Measurements from ENCODE around the gene SNAP25.

Gene SNAP25

GRCh38 chr20:10263385-10264165, 44.9 kb downstream of the SNAP25 start:
- no peak for DNase-seq (ENCODE audit: low read depth in 2 of 2)

DNA sequence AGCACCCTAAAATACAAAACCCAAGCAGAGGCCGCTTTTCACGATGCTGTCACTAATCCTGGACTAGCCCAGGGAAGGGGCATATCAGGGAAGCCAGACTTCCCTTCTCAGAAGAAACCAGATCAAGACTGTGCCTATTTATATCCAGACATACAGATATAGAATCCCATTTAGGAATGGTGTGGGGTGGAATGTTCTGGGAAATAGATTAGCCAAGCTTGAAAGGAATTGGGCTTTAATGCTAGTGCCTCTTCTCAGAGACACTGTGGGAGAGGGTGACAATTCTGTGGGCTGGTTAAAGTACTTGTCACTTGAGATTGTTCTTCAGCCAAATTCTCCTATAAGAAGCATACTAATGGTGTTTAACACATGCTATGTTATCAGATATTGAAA, 45.5 kb downstream of the SNAP25 start:
- no peak for DNase-seq (ENCODE audit: low read depth in 2 of 2)

DNA sequence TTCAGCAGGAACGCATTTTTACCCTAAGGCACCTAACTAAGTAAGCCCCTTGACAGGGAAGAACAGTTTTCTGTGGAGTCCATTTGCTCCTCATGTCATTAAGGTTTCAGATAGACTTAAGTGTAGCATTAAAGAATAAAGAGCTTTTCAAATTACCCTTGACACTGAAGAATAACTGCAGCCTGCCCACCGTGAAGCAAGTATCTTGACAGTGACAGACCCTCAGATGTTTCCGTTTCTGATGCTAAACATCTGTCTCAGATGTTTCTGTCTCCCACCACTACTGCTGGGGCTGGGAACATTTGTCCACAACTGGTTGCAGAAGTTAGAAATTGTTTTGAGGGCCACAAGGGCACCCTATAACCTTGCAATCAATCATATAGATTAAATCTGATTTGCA, 50.0 kb downstream of the SNAP25 start:
- DNase-seq (ENCODE audit: low read depth in 2 of 2) = no peak

DNA sequence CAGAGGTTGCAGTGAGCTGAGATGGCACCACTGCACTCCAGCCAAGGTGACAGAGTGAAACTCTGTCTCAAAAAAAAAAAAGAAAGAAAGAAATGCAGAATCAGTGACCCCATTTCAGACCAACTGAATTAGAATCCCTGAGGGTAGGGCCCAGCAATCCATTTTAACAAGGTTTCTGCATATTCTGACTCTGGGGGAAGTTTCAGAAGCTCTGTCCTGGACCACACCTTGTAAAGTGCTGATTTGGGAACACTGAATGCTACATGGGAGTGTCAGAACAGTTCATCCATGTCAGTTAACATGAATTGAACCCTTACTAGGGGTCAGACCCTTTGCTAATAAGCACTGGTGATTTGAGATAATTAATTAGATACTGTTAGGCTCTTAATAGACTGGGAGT, 52.0 kb downstream of the SNAP25 start:
- DNase-seq (ENCODE audit: low read depth in 2 of 2) = no peak

DNA sequence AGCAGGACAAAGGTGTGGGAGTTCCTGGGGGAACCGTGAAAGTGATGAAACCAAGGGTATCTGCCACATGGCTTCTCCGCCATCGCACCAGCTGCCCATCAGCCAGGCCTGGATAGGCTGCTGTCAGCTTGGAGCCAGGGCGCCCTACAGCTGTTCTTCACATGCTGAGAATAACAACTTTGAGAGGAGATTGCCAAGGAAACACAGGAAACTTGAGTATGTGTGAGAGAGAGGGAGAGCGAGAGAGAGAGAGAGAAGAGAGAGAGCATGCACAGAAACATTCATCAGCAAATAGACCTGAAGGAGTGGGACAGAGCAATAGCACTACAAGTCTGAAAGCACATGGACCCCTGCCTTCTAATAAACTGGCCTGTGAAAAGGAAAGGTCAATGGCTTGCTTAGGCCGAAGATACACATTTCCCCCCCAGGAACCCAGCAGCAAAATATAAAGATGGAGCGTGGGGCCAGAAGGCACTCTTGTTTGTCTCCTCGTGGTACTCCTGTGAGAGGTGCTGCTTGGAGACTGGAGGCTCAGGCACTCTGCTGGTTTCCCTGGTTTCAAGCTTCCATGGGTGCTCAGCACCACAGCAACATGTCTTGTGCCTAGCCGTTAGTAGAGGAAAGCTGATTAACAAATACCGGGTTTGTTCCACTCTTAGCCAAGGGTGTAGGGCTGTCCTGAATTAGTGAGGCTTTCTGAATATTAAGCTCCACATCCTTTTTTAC, 53.0 kb downstream of the SNAP25 start:
- no peak for DNase-seq (ENCODE audit: low read depth in 2 of 2)

DNA sequence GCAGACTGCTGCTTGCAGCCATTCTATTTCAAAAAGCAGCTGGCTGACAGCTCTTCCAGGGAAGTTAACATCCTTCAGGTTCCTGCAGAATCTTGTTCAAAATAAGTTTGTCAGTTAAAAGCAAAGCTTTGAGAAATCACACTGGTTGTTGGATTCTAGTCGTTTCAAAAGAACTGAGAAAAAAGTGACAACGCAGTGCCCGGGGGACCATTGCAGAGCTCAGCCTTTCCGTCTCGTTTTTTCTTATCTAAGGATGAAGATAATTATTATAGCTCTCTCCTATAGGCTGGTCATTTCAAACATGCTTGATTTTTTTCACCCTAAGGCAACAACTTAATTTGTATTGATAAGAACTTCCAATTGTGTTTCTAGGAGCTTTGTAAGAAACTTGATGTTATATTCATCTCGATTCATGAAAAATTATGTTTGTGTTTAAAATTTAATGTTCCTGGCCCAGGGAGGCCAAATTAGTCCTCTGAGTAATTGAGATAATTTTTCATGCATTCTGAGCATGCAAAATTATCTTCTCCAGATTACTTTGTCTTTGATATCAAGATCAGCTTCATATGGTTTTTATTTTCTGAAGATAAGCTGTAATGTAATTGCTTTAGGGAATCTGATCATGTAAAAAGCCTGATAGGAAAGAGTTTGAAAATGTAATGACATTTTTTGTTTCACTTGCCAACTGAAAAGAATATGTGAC, 58.4 kb downstream of the SNAP25 start:
- DNase-seq (ENCODE audit: low read depth in 2 of 2) = no peak

GRCh38 chr20:10277616-10278015, 59.0 kb downstream of the SNAP25 start:
- no peak for DNase-seq (ENCODE audit: low read depth in 2 of 2)

DNA sequence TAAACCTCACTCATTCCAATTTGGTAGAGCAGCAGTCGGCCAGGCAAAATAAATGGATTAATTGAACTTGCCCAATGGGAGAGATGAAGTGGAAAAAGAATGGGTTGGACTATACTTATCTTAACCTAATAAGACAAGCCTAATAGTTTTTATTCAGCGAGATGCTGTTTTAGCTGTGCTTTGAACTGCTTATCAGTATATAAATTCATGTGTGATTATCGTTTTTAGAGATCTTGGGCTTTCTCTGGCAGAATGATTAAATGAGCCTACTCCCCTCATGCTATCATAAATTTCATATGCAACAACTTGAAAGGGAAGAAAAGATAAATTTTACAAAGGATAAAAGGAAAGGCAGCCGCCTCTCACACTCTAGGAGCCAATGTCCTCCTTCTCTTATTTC, 59.8 kb downstream of the SNAP25 start:
- DNase-seq (ENCODE audit: low read depth in 2 of 2) = no peak

DNA sequence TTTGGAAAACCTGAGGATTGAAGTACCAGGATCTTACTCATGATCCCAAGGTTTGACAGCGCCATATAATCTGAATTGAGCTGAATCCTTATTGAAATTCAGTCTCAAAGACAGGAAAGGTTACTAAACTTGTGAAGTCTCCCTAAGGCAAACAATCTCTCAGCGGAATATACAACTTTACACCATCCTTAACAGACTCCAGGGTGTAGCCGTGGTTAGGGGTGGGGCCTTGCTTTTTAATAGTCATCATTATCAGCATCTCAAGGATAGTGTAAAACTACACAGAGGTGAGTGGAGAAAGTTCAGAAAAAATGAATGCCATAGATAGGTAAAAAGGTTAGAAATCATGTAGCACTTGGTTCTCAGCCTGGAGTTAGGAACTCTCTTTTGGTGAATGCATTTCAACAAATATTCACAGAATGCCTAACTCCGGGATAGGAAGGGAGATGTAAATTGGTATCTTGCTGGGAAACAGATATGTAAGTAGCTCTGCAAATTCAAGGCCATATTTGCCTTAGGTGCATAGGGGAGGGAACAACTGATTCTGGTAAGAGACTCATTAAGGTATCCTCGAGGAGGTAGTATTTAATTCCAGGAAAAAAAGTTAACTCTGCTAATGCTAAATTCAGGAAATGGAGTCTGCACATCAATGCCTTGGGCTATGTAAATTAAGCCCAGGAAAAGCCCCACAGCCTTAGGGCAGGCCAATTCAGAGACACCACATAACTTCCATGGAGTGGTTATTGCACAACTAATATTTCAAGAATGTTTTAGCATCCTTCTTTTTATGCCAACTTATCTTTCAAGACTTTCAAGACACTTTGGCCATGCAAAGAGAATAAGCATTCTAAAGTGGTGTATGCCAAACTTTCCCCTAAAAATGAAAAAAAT, 61.6 kb downstream of the SNAP25 start:
- no peak for DNase-seq (ENCODE audit: low read depth in 2 of 2)

DNA sequence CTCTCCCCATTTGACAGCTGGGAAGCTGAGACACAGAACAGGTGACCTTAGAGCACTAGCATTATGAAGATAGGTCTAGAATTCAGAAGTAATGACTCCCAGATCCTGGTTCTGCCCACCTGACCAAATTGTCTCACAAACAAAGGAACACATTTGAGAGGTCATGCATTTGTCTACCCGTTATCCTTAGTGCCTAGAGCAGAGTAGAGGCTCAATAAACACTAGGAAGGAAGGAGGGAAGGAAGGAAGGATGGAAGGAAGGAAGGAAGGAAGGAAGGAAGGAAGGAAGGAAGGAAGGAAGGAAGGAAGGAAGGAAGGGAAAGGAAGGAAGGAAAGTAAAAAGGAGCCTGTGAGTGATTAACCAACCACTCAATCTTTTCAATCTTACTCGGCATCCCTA, 63.3 kb downstream of the SNAP25 start:
- DNase-seq (ENCODE audit: low read depth in 2 of 2) = no peak

DNA sequence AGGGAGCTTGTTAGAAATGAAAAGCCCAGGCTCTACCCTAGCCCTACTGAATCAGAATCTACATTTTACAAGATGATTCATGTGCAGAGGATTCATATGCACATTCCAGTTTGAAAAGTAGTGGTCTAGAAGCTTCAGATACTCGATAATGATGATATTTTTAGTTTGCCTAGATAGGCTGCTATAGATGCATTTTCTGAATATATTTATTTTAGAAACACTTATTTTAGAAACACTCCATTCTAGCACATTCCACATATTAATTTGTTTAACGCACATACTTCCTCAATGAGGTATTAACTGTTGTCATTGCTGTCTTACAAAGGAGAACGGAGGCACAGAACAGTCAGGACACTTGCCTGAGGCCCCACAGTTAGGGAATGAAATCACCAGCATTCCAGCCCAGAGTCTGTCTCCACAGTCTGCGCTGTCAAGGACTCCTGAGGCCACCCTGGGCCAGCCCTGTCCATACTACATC, 64.4 kb downstream of the SNAP25 start:
- DNase-seq (ENCODE audit: low read depth in 2 of 2) = no peak

DNA sequence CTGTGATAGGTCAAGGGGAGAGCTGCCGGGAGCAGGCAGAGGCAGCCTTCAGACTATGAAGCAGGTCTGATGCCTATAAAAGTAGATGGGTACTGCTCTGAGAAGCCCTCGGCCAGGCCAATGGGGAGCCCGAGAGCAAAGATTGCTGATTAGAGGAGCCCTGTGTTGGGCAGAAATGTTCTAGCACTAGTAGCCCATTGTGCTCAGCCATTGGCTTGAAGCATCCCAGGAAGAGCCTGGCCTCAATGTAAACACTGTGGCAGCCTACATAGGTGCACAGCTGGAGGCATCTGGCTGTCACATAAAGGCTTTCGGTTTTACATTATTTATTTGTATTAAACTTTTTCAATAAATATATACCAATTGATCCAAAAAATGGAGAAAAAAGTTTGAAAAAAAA, 67.7 kb downstream of the SNAP25 start:
- no peak for DNase-seq (ENCODE audit: low read depth in 2 of 2)

DNA sequence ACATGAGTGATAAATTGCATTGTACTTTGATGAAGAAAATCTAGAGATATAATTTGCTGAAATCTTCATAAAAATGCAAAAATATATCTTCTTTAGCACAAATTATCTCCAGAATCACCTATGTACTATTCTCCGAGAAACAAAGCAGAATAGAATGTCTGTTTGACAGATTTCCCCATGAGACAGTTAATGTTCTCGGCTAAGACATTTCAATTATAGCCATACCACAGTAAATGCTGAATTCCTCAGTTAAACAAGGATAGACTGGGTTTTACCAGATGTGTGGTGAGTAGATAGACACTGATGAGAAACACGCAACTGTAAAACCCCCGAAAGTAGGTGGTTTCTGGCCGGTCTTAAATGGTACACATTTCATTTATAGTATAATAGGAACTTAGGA, 69.8 kb downstream of the SNAP25 start:
- no peak for DNase-seq (ENCODE audit: low read depth in 2 of 2)

DNA sequence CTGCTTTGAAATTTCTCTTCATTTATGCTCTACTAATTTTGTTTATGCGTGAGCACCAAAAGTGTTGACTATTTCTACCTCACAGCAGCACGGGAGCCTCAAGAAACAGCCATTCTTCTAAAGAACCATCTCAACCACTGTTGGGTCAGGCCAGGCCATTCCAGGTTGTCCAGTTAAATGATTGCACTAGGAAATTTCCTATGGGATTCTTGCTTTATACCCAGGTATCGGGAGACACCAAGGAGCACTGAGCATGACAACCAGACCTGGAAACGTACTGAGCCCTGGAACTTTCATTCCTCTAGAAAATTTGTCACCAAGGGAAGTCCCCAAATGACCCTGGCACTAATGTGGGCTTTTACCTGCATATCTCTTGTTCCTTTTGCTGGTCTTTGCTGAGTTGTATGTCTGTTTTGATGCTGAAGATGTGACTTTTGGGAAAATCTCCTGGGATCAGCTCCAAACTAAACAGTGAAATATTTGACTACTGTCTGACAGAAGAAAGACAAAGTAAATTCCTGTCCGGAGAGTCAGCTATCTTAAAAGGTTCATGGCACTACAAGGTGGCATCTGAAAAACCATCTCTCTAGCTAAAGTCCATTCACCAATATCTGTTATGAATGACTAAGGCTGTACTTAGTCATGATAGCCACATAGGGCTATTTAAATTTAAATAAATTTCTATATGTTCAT, 70.5 kb downstream of the SNAP25 start:
- DNase-seq (ENCODE audit: low read depth in 2 of 2) = no peak

DNA sequence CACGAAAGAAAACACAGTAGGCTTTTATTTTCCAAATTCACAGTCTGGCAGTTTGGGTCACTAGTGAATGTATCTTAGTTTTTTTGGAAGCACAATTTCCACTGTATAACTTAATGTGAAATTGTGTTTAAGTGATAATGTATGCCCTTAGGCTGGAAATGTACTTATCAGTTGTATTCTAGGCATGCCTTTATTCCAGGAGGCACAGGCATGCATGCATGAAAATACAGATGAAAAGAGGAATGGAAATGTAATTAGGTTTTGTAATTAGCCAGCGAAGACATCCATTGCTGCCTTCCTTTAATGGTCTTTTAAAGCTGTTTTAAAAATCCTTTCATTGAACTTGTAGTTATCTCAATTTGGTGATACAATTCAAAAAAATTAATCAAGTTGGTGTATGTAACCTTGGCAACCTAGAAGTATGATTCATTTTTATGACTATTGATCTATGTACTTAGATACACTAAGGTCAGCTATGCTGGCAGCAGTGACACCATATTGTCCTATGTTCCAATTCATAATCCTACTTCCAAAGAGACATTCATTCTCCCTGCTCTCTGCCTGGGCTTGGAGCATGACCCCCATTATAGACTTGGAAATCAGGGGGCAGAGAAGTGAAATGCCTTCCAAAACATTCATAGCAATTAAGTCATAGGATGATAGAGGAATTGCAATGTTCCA, 73.1 kb downstream of the SNAP25 start:
- DNase-seq (ENCODE audit: low read depth in 2 of 2) = no peak

DNA sequence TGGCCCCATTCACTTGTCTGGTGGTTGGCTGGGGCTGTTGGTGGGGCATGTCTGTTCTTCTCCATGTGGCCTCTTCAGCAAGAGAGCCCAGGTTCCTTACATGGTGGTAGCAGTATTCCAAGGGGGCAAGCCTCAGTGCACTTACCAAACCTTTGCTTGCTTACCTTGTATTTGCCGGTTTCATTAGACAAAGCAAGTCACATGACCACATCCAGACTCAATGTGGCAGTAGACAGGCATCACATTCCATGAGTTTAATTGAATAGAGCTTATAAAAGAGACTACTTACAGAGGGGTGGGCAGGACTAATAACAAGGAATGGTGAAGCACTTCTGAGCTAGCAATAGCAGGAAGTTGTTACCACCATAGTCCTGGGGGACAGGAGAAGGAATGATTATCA, 78.6 kb downstream of the SNAP25 start:
- DNase-seq (ENCODE audit: low read depth in 2 of 2) = no peak

DNA sequence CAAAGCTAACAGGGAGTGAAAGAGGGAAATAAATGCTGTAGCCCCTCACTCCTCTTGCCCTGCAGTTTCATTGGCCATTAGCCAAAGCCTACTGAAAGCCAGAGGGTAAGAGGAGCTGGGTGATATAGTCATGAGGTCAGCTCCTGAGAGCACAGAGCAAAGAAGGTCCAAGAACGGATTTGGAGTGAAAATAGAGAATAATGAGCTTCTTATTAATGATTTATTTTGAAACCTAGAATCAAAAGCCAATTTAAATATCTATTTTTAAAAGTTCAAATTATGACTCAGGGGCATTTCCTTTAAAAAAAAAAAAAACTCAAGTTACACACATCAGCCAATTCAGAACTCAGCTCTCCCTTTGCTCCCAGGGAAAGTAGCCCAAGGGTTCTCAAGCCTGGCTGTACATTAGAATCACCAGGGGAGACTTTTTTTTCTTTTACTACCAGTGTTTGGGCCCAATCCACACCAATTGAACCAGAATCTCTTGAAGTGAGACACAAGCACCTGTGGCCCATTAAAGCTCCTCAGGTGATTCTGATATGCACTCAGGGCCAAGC, 79.1 kb downstream of the SNAP25 start:
- DNase-seq (ENCODE audit: low read depth in 2 of 2) = no peak

- no peak for DNase-seq (ENCODE audit: low read depth in 2 of 2)
These were observed 82.2 kb downstream of the SNAP25 start for GRCh38 chr20:10300582-10301446.

GRCh38 chr20:10303852-10304251, 85.2 kb downstream of the SNAP25 start:
- DNase-seq (ENCODE audit: low read depth in 2 of 2) = no peak
